Brain pericyte (primary cell): ENCODE results near the gene WBP2.

Experiments used
- DNase-seq: peaks from one replicate; pipeline ENCODE4 v3.0.0-alpha.2; 2012; ENCODE audit warnings: low read depth, low spot score

Gene WBP2

GRCh38 chr17:75845058-75845711, 9.9 kb downstream of the WBP2 start:
- DNase-seq = no peak

- DNase-seq = no peak
These were observed 10.5 kb downstream of the WBP2 start for GRCh38 chr17:75844530-75845057.

- no peak for DNase-seq
These were observed 11.3 kb downstream of the WBP2 start, which contains the start of gene UNC13D for GRCh38 chr17:75843577-75844529. Gene UNC13D, minus strand, starts transcription at chr17:75844404. Its CDS starts 67 bp downstream, at chr17:75844337.

- DNase-seq = no peak
These were observed 12.1 kb downstream of the WBP2 start for GRCh38 chr17:75842963-75843576.

GRCh38 chr17:75842411-75842810, 12.7 kb downstream of the WBP2 start:
- no peak for DNase-seq

- no peak for DNase-seq
These were observed 14.4 kb downstream of the WBP2 start for GRCh38 chr17:75840799-75841164.

- no peak for DNase-seq
These were observed 15.0 kb downstream of the WBP2 start for GRCh38 chr17:75839942-75840798.

- no peak for DNase-seq
These were observed 16.7 kb downstream of the WBP2 start for GRCh38 chr17:75838410-75838809.

- no peak for DNase-seq
These were observed 17.2 kb downstream of the WBP2 start for GRCh38 chr17:75837899-75838298.

GRCh38 chr17:75836605-75837004, 18.5 kb downstream of the WBP2 start:
- no peak for DNase-seq

- DNase-seq = no peak
These were observed 19.5 kb downstream of the WBP2 start for GRCh38 chr17:75835654-75835987.

GRCh38 chr17:75834928-75835653, 20.0 kb downstream of the WBP2 start:
- no peak for DNase-seq

- no peak for DNase-seq
These were observed 20.7 kb downstream of the WBP2 start for GRCh38 chr17:75834279-75834920.

GRCh38 chr17:75832652-75833400, 22.3 kb downstream of the WBP2 start:
- DNase-seq = no peak

- no peak for DNase-seq
These were observed 22.9 kb downstream of the WBP2 start for GRCh38 chr17:75832164-75832651.

GRCh38 chr17:75831032-75831571, 24.0 kb downstream of the WBP2 start:
- DNase-seq = no peak

- no peak for DNase-seq
These were observed 24.7 kb downstream of the WBP2 start for GRCh38 chr17:75830164-75831031.

GRCh38 chr17:75829747-75830146, 25.4 kb downstream of the WBP2 start:
- no peak for DNase-seq
